GM12878 (cell line): ENCODE measurements around the gene SELP. TPM values are rescaled to one million over a fixed set of nuclear protein-coding genes. Genes with fewer than 3 reads are reported as not detected.

Experiments
- ATAC-seq: fragments of 200-7000 bp; cut with Tn5 transposase; 3 replicates; pipeline ENCODE4 v1.9.1; 2020; ENCODE audit warnings: mild to moderate bottlenecking, moderate library complexity
- BruUV-seq: library from RNA; stranded (reverse); fragments of 400-500 nt; replicated peaks from 2 replicates; lab custom pipeline; 2021; lab: Mats Ljungman, UMichigan
- CTCF ChIA-PET: fragments of 300-600 bp; sonication (Branson Sonifier 250); formaldehyde crosslinking; extraction: SDS; loops from one replicate; lab custom pipeline; 2021; ENCODE audit warnings: inconsistent platforms; lab: Yijun Ruan, JAX
- POLR2A ChIA-PET: fragments of 350-600 bp; formaldehyde crosslinking; extraction: SDS; loops from one replicate; lab custom pipeline; 2021; ENCODE audit warnings: inconsistent platforms; lab: Charles Lee
- RAD21 ChIA-PET: fragments of 300-600 bp; sonication (Branson Sonifier 250); formaldehyde crosslinking; loops from one replicate; lab custom pipeline; 2023; ENCODE audit warnings: antibody characterized with exemption; ENCODE audit not compliant: unreplicated experiment; lab: Charles Lee
- SMC1A ChIA-PET: fragments of 300-600 bp; sonication (Branson Sonifier 250); formaldehyde crosslinking; loops from one replicate; lab custom pipeline; 2023; ENCODE audit not compliant: unreplicated experiment, uncharacterized antibody; lab: Charles Lee
- DNase-seq: peaks from one replicate; pipeline ENCODE4 v3.0.0-alpha.2; 2011; ENCODE audit warnings: low read depth, low spot score
- FAIRE-seq: peaks from 3 replicates; lab custom pipeline; 2011; peaks lifted over from hg19 to GRCh38; lab: Jason Lieb, UNC
- H2AFZ ChIP-seq: 2 replicates; pipeline ENCODE4 v1.6.0; 2011; ENCODE audit warnings: low read depth, low read length, control low read depth; ENCODE audit not compliant: control insufficient read depth
- H3K27ac ChIP-seq: 2 replicates; pipeline ENCODE4 v1.5.1; 2011; ENCODE audit warnings: control low read depth; ENCODE audit not compliant: control insufficient read depth, insufficient read depth
- H3K27me3 ChIP-seq, 2 experiments: replicated peaks in 1 of 2; 2 replicates each; pipeline versions ENCODE4 v1.6.0 to v1.6.1; 2011; ENCODE audit warnings: low read length in 1 of 2; ENCODE audit not compliant: control insufficient read depth in 2 of 2, insufficient read depth in 2 of 2
- H3K36me3 ChIP-seq, 2 experiments: 2 replicates each; pipeline ENCODE4 v1.5.1; 2011; ENCODE audit warnings: low read length in 1 of 2; ENCODE audit not compliant: control insufficient read depth in 2 of 2, insufficient read depth in 2 of 2
- H3K4me1 ChIP-seq: 2 replicates; pipeline ENCODE4 v1.6.1; 2011; ENCODE audit warnings: mild to moderate bottlenecking, low read length, moderate library complexity, mixed read lengths; ENCODE audit not compliant: control insufficient read depth, insufficient read depth
- H3K4me2 ChIP-seq: 2 replicates; pipeline ENCODE4 v1.6.0; 2011; ENCODE audit warnings: control low read depth; ENCODE audit not compliant: control insufficient read depth, insufficient read depth
- H3K4me3 ChIP-seq: fragments of 200-600 bp; sonication (generic); 2 replicates; pipeline ENCODE4 v1.5.1; 2016
- H3K79me2 ChIP-seq: 2 replicates; pipeline ENCODE4 v1.6.0; 2011; ENCODE audit warnings: low read length; ENCODE audit not compliant: control insufficient read depth, insufficient read depth
- H3K9ac ChIP-seq: 2 replicates; pipeline ENCODE4 v1.8.0; 2011; ENCODE audit warnings: low read length, control low read depth, mixed read lengths; ENCODE audit not compliant: control insufficient read depth, insufficient read depth
- H3K9me3 ChIP-seq: replicated peaks from 3 replicates; pipeline ENCODE4 v1.5.1; 2011; ENCODE audit warnings: mild to moderate bottlenecking, low read length; ENCODE audit not compliant: control insufficient read depth, insufficient read depth
- H4K20me1 ChIP-seq: 2 replicates; pipeline ENCODE4 v1.6.0; 2011; ENCODE audit not compliant: control insufficient read depth, insufficient read depth
- HCFC1 ChIP-seq: fragments of 150-350 bp; IDR thresholded peaks from 2 replicates; pipeline ENCODE4 v1.6.1; 2014; ENCODE audit warnings: low read length
- RELA ChIP-seq: fragments of 450-650 bp; IDR thresholded peaks from 2 replicates; pipeline ENCODE4 v1.8.0; 2014; ENCODE audit warnings: borderline replicate concordance; ENCODE audit not compliant: partially characterized antibody
- SP1 ChIP-seq: IDR thresholded peaks from one replicate; pipeline ENCODE4 v1.6.1; 2011; ENCODE audit warnings: low read depth, low read length
- TAF1 ChIP-seq: IDR thresholded peaks from 2 replicates; pipeline ENCODE4 v1.6.1; 2011; ENCODE audit warnings: mild to moderate bottlenecking, low read depth, low read length, borderline replicate concordance
- TCF7 ChIP-seq: IDR thresholded peaks from 2 replicates; pipeline ENCODE4 v1.6.1; 2014; ENCODE audit warnings: antibody characterized with exemption, borderline replicate concordance
- ZNF687 ChIP-seq: fragments of 450-650 bp; IDR thresholded peaks from 2 replicates; pipeline ENCODE4 v1.6.1; 2017; ENCODE audit warnings: mild to moderate bottlenecking, moderate library complexity
- WGBS: methylation state at CpG from one replicate; pipeline ENCODE4 v1.1.6; 2016; ENCODE audit warnings: low lambda C conversion rate; ENCODE audit not compliant: insufficient replicate concordance, insufficient coverage; ENCODE audit errors: missing lambda C conversion rate; 5-methylcytosine and 5-hydroxymethylcytosine counted together
- in situ Hi-C: fragments of 300-500 bp; cut with MboI; formaldehyde crosslinking; loops from 9 replicates; pipeline ENCODE4 v1.14.3; 2018; ENCODE audit warnings: mixed read lengths
- intact Hi-C: fragments of 100-400 bp; cut with micrococcal nuclease; formaldehyde crosslinking; loops from one replicate; pipeline ENCODE4 v1.14.2; 2022; ENCODE audit not compliant: unreplicated experiment
- polyA plus RNA-seq, 11 experiments: library from polyadenylated mRNA; depleted of rRNA in 4 of 11; unstranded in 6 of 11; stranded (reverse) in 5 of 11; fragments of >200 nt; fragmentation: Nextera tagmentation in 4 of 11; fragmentation: Illumina TruSeq in 1 of 11; extraction: Ambion mirVana in 4 of 11; extraction: Trizol in 1 of 11; gene quantifications; 1 replicate in 1 of 11; 2 replicates in 10 of 11; pipeline versions ENCODE4 v1.2.1 to v1.2.3, GENCODE V29; 2011 to 2016; ENCODE audit warnings: inconsistent platforms in 2 of 11, missing spikeins in 2 of 11, low read depth in 1 of 11
- total RNA-seq, 4 experiments: library from RNA; depleted of rRNA in 3 of 4; stranded (reverse); fragments of >200 nt in 3 of 4; fragmentation: Illumina TruSeq in 1 of 4; extraction: Trizol in 1 of 4; gene quantifications; 2 replicates each; pipeline versions ENCODE4 v1.2.1 to v1.2.3, GENCODE V29; 2013 to 2021

Gene SELP
- total and polyA plus RNA-seq, 10 of the 15 experiments (the other 5 are each of a cell fraction or from before 2014, with no cell fraction given) = 0.04 to 0.23 (median 0.06) TPM; not detected in 7

DNA sequence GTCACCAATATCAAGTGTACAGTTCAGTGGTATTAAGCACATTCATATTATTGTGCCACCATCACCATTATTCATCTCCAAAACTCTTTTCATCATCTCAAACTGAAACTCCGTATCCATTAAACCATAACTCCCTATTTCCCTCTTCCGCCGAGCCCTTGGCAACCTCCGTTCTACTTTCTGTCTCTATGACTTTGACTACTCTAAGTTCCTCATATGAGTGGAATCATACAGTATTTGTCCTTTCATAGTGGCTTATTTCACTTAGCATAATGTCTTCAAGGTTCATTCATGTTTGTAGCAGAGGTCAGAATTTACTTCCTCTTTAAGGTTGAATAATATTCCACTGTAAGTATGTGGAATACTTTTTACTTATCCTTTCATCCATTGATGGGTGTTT is 21.7 kb downstream of the SELP start:
- Histone ChIP-seq H3K9me3 (0 out of 3 replicates have a peak, but pooled peaks cover 2% of the 10 kb centered on the region), H3K4me2 (no peak overlapping the region), H4K20me1 (no peaks in the 10 kb centered on the region), H3K36me3 (no peaks in the 10 kb centered on the region), H3K27ac (no peak overlapping the region), H2AFZ (no peak overlapping the region), H3K27me3 (no peaks in the 10 kb centered on the region), H3K79me2 (no peaks in the 10 kb centered on the region), H3K9ac (no peak overlapping the region), H3K4me1 (peaks cover 10% of the 10 kb centered on the region), H3K4me3 (no peak overlapping the region)
- ChIA-PET POLR2A (no interaction called here), SMC1A (interaction anchor here (0.6 kb wide), 1 partner anchor 102 kb away, joined by 3 read pairs; no protein-coding TSS in a partner anchor), RAD21 (no interaction called here), CTCF (interaction anchor here (1.0 kb wide), 1 partner anchor 104 kb away, joined by 4 read pairs; no protein-coding TSS in a partner anchor)
- TF ChIP-seq TAF1 (no peak), ZNF687 (no peak), SP1 (no peak), HCFC1 (no peak), TCF7 (no peak), RELA (no peak)
- FAIRE-seq (no peak), DNase-seq (no peak), ATAC-seq (no peak)
- in situ Hi-C loops = no loop called here
- intact Hi-C loops = no loop called here
- BruUV-seq = no TSS peak
- 63% methylated on average over 4 of the region's 4 CpGs for WGBS
